ENCODE results near the gene PPP2R5C.
A peak's percentile ranks its signal among the peaks of the same experiment; 100 is the strongest.
"Not testable (repeated sequence)": the region's sequence is repeated elsewhere in the genome, so short reads cannot be mapped to it uniquely, and the experiment has no call there.

Gene PPP2R5C

GRCh38 chr14:101727611-101728366 is 33.7 kb upstream of the PPP2R5C start:
- no peak for DNase-seq (ENCODE audit: low spot score)

GRCh38 chr14:101728367-101728742 is 33.2 kb upstream of the PPP2R5C start:
- DNase-seq (ENCODE audit: low spot score), result no peak

GRCh38 chr14:101729382-101729781 is 32.1 kb upstream of the PPP2R5C start:
- no peak for DNase-seq (ENCODE audit: low spot score)

GRCh38 chr14:101730157-101730556 is 31.4 kb upstream of the PPP2R5C start:
- DNase-seq (ENCODE audit: low spot score), result not testable (repeated sequence)

- DNase-seq (ENCODE audit: low spot score), result no peak
Observed at GRCh38 chr14:101730626-101731186, 30.8 kb upstream of the PPP2R5C start.

GRCh38 chr14:101731187-101732080 is 30.1 kb upstream of the PPP2R5C start:
- DNase-seq (ENCODE audit: low spot score), result peak; percentile 88

GRCh38 chr14:101732118-101732517 is 29.4 kb upstream of the PPP2R5C start:
- no peak for DNase-seq (ENCODE audit: low spot score)

- DNase-seq (ENCODE audit: low spot score), result no peak
Observed at GRCh38 chr14:101733211-101733610, 28.3 kb upstream of the PPP2R5C start.

GRCh38 chr14:101734246-101734847 is 27.2 kb upstream of the PPP2R5C start:
- no peak for DNase-seq (ENCODE audit: low spot score)

GRCh38 chr14:101735453-101735852 is 26.1 kb upstream of the PPP2R5C start:
- no peak for DNase-seq (ENCODE audit: low spot score)

- DNase-seq (ENCODE audit: low spot score), result no peak
Observed at GRCh38 chr14:101736071-101736470, 25.4 kb upstream of the PPP2R5C start.

GRCh38 chr14:101736585-101736984 is 24.9 kb upstream of the PPP2R5C start:
- no peak for DNase-seq (ENCODE audit: low spot score)

- DNase-seq (ENCODE audit: low spot score), result peak; percentile 37
Observed at GRCh38 chr14:101737414-101738339, 23.8 kb upstream of the PPP2R5C start.

- DNase-seq (ENCODE audit: low spot score), result no peak
Observed at GRCh38 chr14:101738703-101739320, 22.7 kb upstream of the PPP2R5C start.

- no peak for DNase-seq (ENCODE audit: low spot score)
Observed at GRCh38 chr14:101739446-101740141, 21.9 kb upstream of the PPP2R5C start.

GRCh38 chr14:101740981-101741380 is 20.5 kb upstream of the PPP2R5C start:
- no peak for DNase-seq (ENCODE audit: low spot score)

- no peak for DNase-seq (ENCODE audit: low spot score)
Observed at GRCh38 chr14:101743701-101744100, 17.8 kb upstream of the PPP2R5C start.

GRCh38 chr14:101744382-101744781 is 17.1 kb upstream of the PPP2R5C start:
- not testable (repeated sequence) for DNase-seq (ENCODE audit: low spot score)

- DNase-seq (ENCODE audit: low spot score), result not testable (repeated sequence)
Observed at GRCh38 chr14:101749756-101750155, 11.8 kb upstream of the PPP2R5C start.

- DNase-seq (ENCODE audit: low spot score), result no peak
Observed at GRCh38 chr14:101754893-101755292, 6.6 kb upstream of the PPP2R5C start.

Measured in CD4-positive, alpha-beta T cell treated with Interleukin-2 at 100 ng/mL for 4 hours (primary cell).